Stomach smooth muscle (tissue), 2 donors: Measurements from ENCODE around the gene ACTN4.

Experiments
- H3K27ac ChIP-seq: one replicate; pipeline ENCODE4 v1.7.0; 2013; ENCODE audit warnings: mild to moderate bottlenecking, low read length, inconsistent platforms
- H3K27me3 ChIP-seq, 2 donors: one replicate each; pipeline ENCODE4 v1.7.0; 2013; ENCODE audit warnings: low read length in 2 of 2; ENCODE audit not compliant: insufficient read depth in 2 of 2, control insufficient read depth in 1 of 2
- H3K36me3 ChIP-seq, 2 donors: one replicate each; pipeline ENCODE4 v1.7.0; 2013; ENCODE audit warnings: low read length in 2 of 2; ENCODE audit not compliant: control insufficient read depth in 2 of 2, insufficient read depth in 2 of 2
- H3K4me1 ChIP-seq: one replicate; pipeline ENCODE4 v1.7.0; 2013; ENCODE audit warnings: low read length; ENCODE audit not compliant: control insufficient read depth, insufficient read depth
- H3K4me3 ChIP-seq, 2 donors: one replicate each; pipeline ENCODE4 v1.7.0; 2013; ENCODE audit warnings: low read length in 2 of 2
- H3K9ac ChIP-seq, 2 donors: one replicate each; pipeline ENCODE4 v1.7.0; 2013; ENCODE audit warnings: low read length in 2 of 2, mild to moderate bottlenecking in 1 of 2
- H3K9me3 ChIP-seq, 2 donors: one replicate each; pipeline ENCODE4 v1.7.0; 2013; ENCODE audit warnings: low read length in 2 of 2; ENCODE audit not compliant: control insufficient read depth in 2 of 2
- donor health status: healthy.
- donor health status: Pancreatic carcinoma.

Gene ACTN4

DNA sequence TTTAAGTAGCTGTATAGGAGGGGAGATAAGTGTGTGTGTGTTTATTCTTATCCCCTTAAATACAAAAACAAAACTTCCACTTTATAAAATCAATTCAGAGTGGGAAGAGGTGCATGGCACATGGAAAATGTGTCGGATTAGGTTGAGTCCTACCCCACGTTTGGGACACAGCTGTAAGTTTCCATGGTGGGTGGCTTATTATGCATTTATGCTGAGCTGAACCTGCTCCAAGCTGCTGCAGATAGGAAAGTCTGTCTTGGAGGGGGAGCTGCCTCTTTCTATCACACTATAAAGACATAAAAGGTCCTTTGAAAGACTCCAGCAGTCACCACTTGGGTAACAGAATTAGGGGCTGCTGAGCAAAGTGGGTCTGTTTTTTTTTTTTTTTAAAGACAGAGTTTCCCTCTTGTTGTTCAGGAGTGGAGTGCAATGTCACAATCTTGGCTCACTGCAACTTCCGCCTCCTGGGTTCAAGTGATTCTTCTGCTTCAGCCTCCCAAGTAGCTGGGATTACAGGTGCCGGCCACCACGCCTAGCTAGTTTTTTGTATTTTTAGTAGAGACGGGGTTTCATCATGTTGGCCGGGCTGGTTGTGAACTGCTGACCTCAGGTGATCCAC, 15.2 kb downstream of the ACTN4 start:
- no peaks in the 10 kb centered on the region for H3K27me3 ChIP-seq
- H3K27ac ChIP-seq, result peak overlapping the region; percentile 89
- H3K4me1 ChIP-seq, result peaks cover 89% of the 10 kb centered on the region
- peak overlapping the region in 1 of 2 donors; percentile 15 for H3K4me3 ChIP-seq
- no peak overlapping the region for H3K9ac ChIP-seq
- H3K9me3 ChIP-seq, result no peaks in the 10 kb centered on the region
- H3K36me3 ChIP-seq, result peaks cover 0 to 4% of the 10 kb centered on the region in 2 donors

DNA sequence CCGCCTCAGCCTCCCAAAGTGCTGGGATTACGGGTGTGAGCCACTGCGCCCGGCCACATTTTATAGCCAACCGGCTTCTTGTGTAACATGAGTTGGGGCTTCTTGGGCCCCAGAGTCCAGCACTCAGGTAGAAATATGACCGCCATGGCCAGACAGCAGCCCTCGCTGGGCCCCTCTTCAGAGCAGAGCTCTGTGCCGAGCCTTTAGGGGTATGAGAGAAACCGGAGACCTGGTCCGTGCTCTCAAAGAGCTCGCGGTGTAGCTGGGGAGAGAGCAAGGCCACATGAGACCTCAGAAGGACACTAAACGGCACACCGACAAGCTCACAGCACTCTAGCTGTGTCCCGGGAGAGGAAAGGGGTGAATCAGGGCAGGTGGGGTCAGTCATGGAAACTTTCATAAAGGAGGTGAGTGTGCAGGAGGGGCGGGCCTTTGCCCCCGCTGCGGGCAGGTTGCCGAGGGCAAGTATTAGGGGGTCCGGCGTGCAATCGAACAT, 15.8 kb downstream of the ACTN4 start:
- Histone ChIP-seq H3K4me3 (peak overlapping the region in 1 of 2 donors; percentile 55), H3K27me3 (no peaks in the 10 kb centered on the region), H3K27ac (peak overlapping the region; percentile 89), H3K9ac (peak overlapping the region in 1 of 2 donors; percentile 58), H3K9me3 (no peaks in the 10 kb centered on the region), H3K4me1 (peaks cover 89% of the 10 kb centered on the region), H3K36me3 (peaks cover 0 to 4% of the 10 kb centered on the region in 2 donors)

GRCh38 chr19:38663957-38664502, 16.6 kb downstream of the ACTN4 start:
- Histone ChIP-seq H3K27me3 (no peaks in the 10 kb centered on the region), H3K27ac (peak overlapping the region; percentile 89), H3K36me3 (peaks cover 0 to 4% of the 10 kb centered on the region in 2 donors), H3K9ac (peak overlapping the region; percentile 22 to 58), H3K9me3 (no peaks in the 10 kb centered on the region), H3K4me1 (peaks cover 90% of the 10 kb centered on the region), H3K4me3 (peak overlapping the region in 1 of 2 donors; percentile 55)

- Histone ChIP-seq H3K9me3 (no peaks in the 10 kb centered on the region), H3K27ac (peak overlapping the region; percentile 89), H3K4me3 (peak overlapping the region in 1 of 2 donors; percentile 55), H3K9ac (peak overlapping the region in 1 of 2 donors; percentile 58), H3K36me3 (peaks cover 0 to 4% of the 10 kb centered on the region in 2 donors), H3K4me1 (peaks cover 90% of the 10 kb centered on the region), H3K27me3 (no peaks in the 10 kb centered on the region)
Measured at GRCh38 chr19:38664503-38665211, 17.2 kb downstream of the ACTN4 start.

DNA sequence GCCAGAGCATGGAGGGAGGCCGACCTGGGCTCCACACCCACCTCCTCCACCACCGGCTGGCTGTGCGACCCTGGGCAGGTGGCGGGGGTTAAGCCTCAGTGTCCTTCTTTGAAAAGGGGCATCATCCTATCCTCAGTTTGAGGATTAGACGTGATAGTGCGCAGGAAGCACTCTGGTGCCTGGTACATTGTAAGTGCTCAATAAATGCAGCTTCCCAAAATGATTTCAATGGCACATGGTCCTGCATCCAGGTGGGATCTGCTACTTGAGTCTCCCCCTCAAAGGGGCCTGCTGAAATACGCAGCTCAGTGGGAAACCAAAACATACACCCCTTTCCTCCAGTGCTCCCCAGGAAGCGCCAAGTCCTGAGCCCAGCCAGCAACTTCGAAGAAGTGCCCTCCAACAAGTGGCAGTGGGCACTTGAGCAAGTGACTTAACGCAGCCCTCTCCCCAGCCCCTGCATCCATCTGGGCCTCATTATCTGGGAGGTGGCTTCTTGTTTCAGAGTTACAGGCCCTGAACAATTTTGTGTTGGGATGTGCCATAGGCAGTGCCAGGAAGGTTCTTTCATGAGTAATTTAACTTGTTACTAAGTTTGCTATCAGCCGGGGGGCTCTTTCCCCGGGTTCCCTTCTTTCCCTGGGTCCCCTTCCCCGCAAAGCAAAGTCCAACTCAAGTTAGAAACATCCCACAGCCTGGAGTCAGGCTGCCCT, 17.9 kb downstream of the ACTN4 start:
- Histone ChIP-seq H3K27me3 (no peaks in the 10 kb centered on the region), H3K9ac (peak overlapping the region; percentile 19 to 42), H3K4me1 (peaks cover 92% of the 10 kb centered on the region), H3K4me3 (peak overlapping the region in 1 of 2 donors; percentile 55), H3K27ac (peak overlapping the region; percentile 89), H3K9me3 (no peaks in the 10 kb centered on the region), H3K36me3 (peaks cover 0 to 4% of the 10 kb centered on the region in 2 donors)

GRCh38 chr19:38665950-38666662, 18.7 kb downstream of the ACTN4 start:
- H3K9ac ChIP-seq, result peak overlapping the region; percentile 19 to 55
- H3K4me1 ChIP-seq, result peaks cover 92% of the 10 kb centered on the region
- H3K27ac ChIP-seq, result peak overlapping the region; percentile 89
- peak overlapping the region in 1 of 2 donors; percentile 44 for H3K4me3 ChIP-seq
- no peaks in the 10 kb centered on the region for H3K27me3 ChIP-seq
- H3K9me3 ChIP-seq, result no peaks in the 10 kb centered on the region
- peaks cover 0 to 2% of the 10 kb centered on the region in 2 donors for H3K36me3 ChIP-seq

- Histone ChIP-seq H3K27me3 (no peaks in the 10 kb centered on the region), H3K9me3 (no peaks in the 10 kb centered on the region), H3K36me3 (no peaks in the 10 kb centered on the region), H3K9ac (peak overlapping the region; percentile 47 to 55), H3K4me3 (peak overlapping the region in 1 of 2 donors; percentile 44), H3K4me1 (peaks cover 95% of the 10 kb centered on the region), H3K27ac (peak overlapping the region; percentile 89)
Measured at GRCh38 chr19:38666663-38667511, 19.4 kb downstream of the ACTN4 start.

DNA sequence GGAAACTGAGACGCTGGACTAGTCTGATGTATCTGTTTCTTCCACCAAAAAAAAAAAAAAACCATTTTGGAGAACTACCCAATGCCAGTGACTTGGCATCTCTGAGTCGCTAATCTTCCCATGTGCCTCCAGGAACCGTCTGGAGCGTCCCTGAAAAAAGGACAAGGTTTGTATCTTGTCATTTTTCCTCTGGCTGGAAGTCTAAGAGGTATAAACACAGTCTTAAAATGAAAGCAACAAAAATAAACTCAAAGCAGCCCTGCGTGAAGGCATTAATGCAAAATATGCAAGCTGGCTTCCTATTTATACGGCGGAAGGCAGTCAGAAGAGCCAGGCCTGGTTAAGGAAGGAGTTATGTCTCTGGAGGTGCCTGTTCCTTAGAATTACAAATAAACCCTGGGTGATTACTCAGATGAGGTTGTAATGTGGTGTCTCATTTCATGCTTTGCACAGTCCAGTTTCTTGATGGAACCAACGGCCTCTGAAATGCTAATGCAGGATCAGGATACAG, 20.3 kb downstream of the ACTN4 start:
- Histone ChIP-seq H3K4me1 (peaks cover 89% of the 10 kb centered on the region), H3K27me3 (no peaks in the 10 kb centered on the region), H3K36me3 (no peaks in the 10 kb centered on the region), H3K4me3 (peak overlapping the region in 1 of 2 donors; percentile 40), H3K9me3 (no peaks in the 10 kb centered on the region), H3K9ac (peak overlapping the region; percentile 47 to 55), H3K27ac (peak overlapping the region; percentile 89)

GRCh38 chr19:38669552-38669951, 22.1 kb downstream of the ACTN4 start:
- Histone ChIP-seq H3K9me3 (no peaks in the 10 kb centered on the region), H3K4me1 (peaks cover 80% of the 10 kb centered on the region), H3K36me3 (no peaks in the 10 kb centered on the region), H3K9ac (peak overlapping the region in 1 of 2 donors; percentile 29), H3K27ac (peak overlapping the region; percentile 89), H3K4me3 (peak overlapping the region in 1 of 2 donors; percentile 8), H3K27me3 (no peaks in the 10 kb centered on the region)
